Measurements from ENCODE around the gene IQSEC3. TPM values are rescaled to one million over a fixed set of nuclear protein-coding genes. Genes with fewer than 3 reads are reported as not detected.

The IQSEC3 gene
- total RNA-seq, 1 experiment from 2014 or later, result 0.55 TPM

- H3T11ph ChIP-seq (ENCODE audit: low read length), result no peak overlapping the region
- peaks cover 2 to 8% of the 10 kb centered on the region in 2 experiments for H3K4me1 Mint-ChIP-seq
- H3K27me3 ChIP-seq (ENCODE audit: insufficient read depth, low read length), result no peaks in the 10 kb centered on the region; the same call in 1 of the 2 replicates
- DNase-seq, result no peak
- H3K4me1 ChIP-seq (ENCODE audit: insufficient read depth, low read length), result no peaks in the 10 kb centered on the region; the same call in 1 of the 2 replicates
- H3K27ac Mint-ChIP-seq, result no peak overlapping the region; a peak in 2 of 7 replicates
- H3K79me2 ChIP-seq (ENCODE audit: insufficient read depth, low read length), result no peaks in the 10 kb centered on the region
- no peak overlapping the region for H3K56ac ChIP-seq (ENCODE audit: insufficient read length, low read depth, low read length)
- H2BK15ac ChIP-seq (ENCODE audit: low read depth, low read length), result no peak overlapping the region
- H3K23me2 ChIP-seq (ENCODE audit: insufficient read length, low read depth, low read length, poor library complexity, severe bottlenecking), result no peaks in the 10 kb centered on the region
- peaks cover 0 to 7% (median 3%) of the 10 kb centered on the region in 3 experiments; a peak in 2 of 7 replicates for H3K36me3 Mint-ChIP-seq (ENCODE audit: insufficient read depth in 1 of 3, low read depth in 3 of 3)
- TF ChIP-seq, protein P1, sequence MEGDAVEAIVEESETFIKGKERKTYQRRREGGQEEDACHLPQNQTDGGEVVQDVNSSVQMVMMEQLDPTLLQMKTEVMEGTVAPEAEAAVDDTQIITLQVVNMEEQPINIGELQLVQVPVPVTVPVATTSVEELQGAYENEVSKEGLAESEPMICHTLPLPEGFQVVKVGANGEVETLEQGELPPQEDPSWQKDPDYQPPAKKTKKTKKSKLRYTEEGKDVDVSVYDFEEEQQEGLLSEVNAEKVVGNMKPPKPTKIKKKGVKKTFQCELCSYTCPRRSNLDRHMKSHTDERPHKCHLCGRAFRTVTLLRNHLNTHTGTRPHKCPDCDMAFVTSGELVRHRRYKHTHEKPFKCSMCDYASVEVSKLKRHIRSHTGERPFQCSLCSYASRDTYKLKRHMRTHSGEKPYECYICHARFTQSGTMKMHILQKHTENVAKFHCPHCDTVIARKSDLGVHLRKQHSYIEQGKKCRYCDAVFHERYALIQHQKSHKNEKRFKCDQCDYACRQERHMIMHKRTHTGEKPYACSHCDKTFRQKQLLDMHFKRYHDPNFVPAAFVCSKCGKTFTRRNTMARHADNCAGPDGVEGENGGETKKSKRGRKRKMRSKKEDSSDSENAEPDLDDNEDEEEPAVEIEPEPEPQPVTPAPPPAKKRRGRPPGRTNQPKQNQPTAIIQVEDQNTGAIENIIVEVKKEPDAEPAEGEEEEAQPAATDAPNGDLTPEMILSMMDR (conservative IDR thresholded peaks at IDR 0.05), result no peak
- no peak overlapping the region for H3K14ac ChIP-seq (ENCODE audit: insufficient read depth, low read length)
- H3K18ac ChIP-seq (ENCODE audit: insufficient read length, low read depth, low read length), result no peak overlapping the region
- no peak overlapping the region for H2BK20ac ChIP-seq (ENCODE audit: low read depth, low read length, poor library complexity, severe bottlenecking)
- H2AFZ ChIP-seq (ENCODE audit: low read length), result no peak overlapping the region
- H3K9me3 Mint-ChIP-seq, result peaks cover 15% of the 10 kb centered on the region in 2 experiments
- H3K27ac ChIP-seq (ENCODE audit: insufficient read length, low read depth, low read length), result no peak overlapping the region
- H4K20me1 ChIP-seq (ENCODE audit: control insufficient read depth, insufficient read depth, insufficient read length), result peaks cover 2% of the 10 kb centered on the region
- H3K9ac ChIP-seq (ENCODE audit: extremely low read depth, insufficient read length, low read length), result no peak overlapping the region
- H3K27me3 Mint-ChIP-seq (ENCODE audit: low read depth), result peaks cover 22% of the 10 kb centered on the region
- H4K91ac ChIP-seq (ENCODE audit: insufficient read length, low read depth, low read length), result no peak overlapping the region
- no peak overlapping the region for H3K23ac ChIP-seq (ENCODE audit: insufficient read length, low read depth, low read length)
- H2BK5ac ChIP-seq (ENCODE audit: insufficient read length, low read length), result no peak overlapping the region
- H2BK12ac ChIP-seq (ENCODE audit: insufficient read length, low read depth, low read length), result no peak overlapping the region
- no peak overlapping the region for H4K8ac ChIP-seq (replicated peaks; ENCODE audit: insufficient read length, low read depth, low read length)
- H3K79me1 ChIP-seq (ENCODE audit: insufficient read depth, low read depth, low read length, poor library complexity, severe bottlenecking), result no peaks in the 10 kb centered on the region
- H3K4ac ChIP-seq (ENCODE audit: low read depth, low read length), result no peak overlapping the region
- no peak overlapping the region for H4K5ac ChIP-seq (ENCODE audit: insufficient read length, low read depth, low read length)
- H3K4me3 Mint-ChIP-seq, result no peak overlapping the region
- no CpG with 5 or more reads among the region's 6 CpGs for WGBS (ENCODE audit: extremely low coverage, insufficient read length, low lambda C conversion rate)
- no peak overlapping the region for H2AK5ac ChIP-seq (ENCODE audit: insufficient read length, low read length)
- no peak overlapping the region for H3K4me2 ChIP-seq (ENCODE audit: insufficient read depth, insufficient read length, low read length)
- H2BK120ac ChIP-seq (ENCODE audit: low read depth, low read length, poor library complexity, severe bottlenecking), result no peak overlapping the region
- H3K9me3 ChIP-seq (ENCODE audit: control insufficient read depth, low read depth, low read length), result no peaks in the 10 kb centered on the region
These were observed 26.9 kb downstream of the IQSEC3 start for GRCh38 chr12:93266-94005.

Measured in H9 (cell line).